Thymus (tissue), 11 donors: ENCODE data around the gene SEPSECS. TPM values are rescaled to one million over a fixed set of nuclear protein-coding genes. Genes with fewer than 3 reads are reported as not detected.

Experiments used
- DNase-seq, 9 donors: peaks; one replicate each; pipeline ENCODE4 v3.0.0-alpha.2; 2013; ENCODE audit warnings: low spot score in 9 of 9, low read depth in 6 of 9, missing footprints in 1 of 9
- H3K27ac ChIP-seq, 2 donors: one replicate each; pipeline ENCODE4 v1.5.1; 2013; ENCODE audit warnings: control low read depth in 1 of 2, low read depth in 1 of 2, low read length in 1 of 2, mild to moderate bottlenecking in 1 of 2, moderate library complexity in 1 of 2
- H3K27me3 ChIP-seq, 2 donors: one replicate each; pipeline ENCODE4 v1.5.1; 2013; ENCODE audit warnings: low read length in 1 of 2; ENCODE audit not compliant: control insufficient read depth in 2 of 2, insufficient read depth in 1 of 2
- H3K36me3 ChIP-seq, 2 donors: one replicate each; pipeline ENCODE4 v1.5.1; 2013; ENCODE audit warnings: low read length in 1 of 2, mild to moderate bottlenecking in 1 of 2, moderate library complexity in 1 of 2; ENCODE audit not compliant: control insufficient read depth in 2 of 2, insufficient read depth in 2 of 2
- H3K4me1 ChIP-seq, 2 donors: one replicate each; pipeline ENCODE4 v1.5.1; 2013; ENCODE audit warnings: low read length in 2 of 2; ENCODE audit not compliant: control insufficient read depth in 2 of 2, insufficient read depth in 2 of 2
- H3K4me3 ChIP-seq, 2 donors: one replicate each; pipeline ENCODE4 v1.5.1; 2013; ENCODE audit warnings: low read length in 2 of 2, control low read depth in 1 of 2, mild to moderate bottlenecking in 1 of 2
- H3K9me3 ChIP-seq, 2 donors: one replicate each; pipeline ENCODE4 v1.5.1; 2013; ENCODE audit warnings: low read length in 1 of 2, mild to moderate bottlenecking in 1 of 2; ENCODE audit not compliant: control insufficient read depth in 2 of 2, insufficient read depth in 1 of 2
- WGBS: extraction: QIAGEN DNeasy Blood & Tissue Kit; methylation state at CpG from one replicate; pipeline ENCODE4 v1.1.7; 2013; 5-methylcytosine and 5-hydroxymethylcytosine counted together
- polyA plus RNA-seq: library from polyadenylated mRNA; stranded (reverse); fragments of 200-250 nt; gene quantifications from one replicate; pipeline ENCODE4 v1.2.3, GENCODE V29; 2013
- total RNA-seq: library from RNA; stranded (reverse); fragments of 120-200 nt; gene quantifications from one replicate; pipeline ENCODE4 v1.2.4, GENCODE V29; 2013
- donor health status: healthy.

The SEPSECS gene
- total and polyA plus RNA-seq, 2 donors: 14.5 to 15.8 TPM

GRCh38 chr4:25108556-25108955 lies 51.7 kb downstream of the SEPSECS start:
- no peak overlapping the region for H3K4me3 ChIP-seq
- 94% methylated on average over 4 of the region's 4 CpGs for WGBS
- H3K9me3 ChIP-seq: no peaks in the 10 kb centered on the region
- H3K27ac ChIP-seq: no peak overlapping the region
- no peaks in the 10 kb centered on the region for H3K4me1 ChIP-seq
- H3K36me3 ChIP-seq: no peaks in the 10 kb centered on the region
- no peaks in the 10 kb centered on the region for H3K27me3 ChIP-seq
- no peak for DNase-seq

- WGBS: 88% methylated on average over 6 of the region's 6 CpGs
- no peak for DNase-seq
- Histone ChIP-seq H3K4me3 (no peak overlapping the region), H3K9me3 (no peaks in the 10 kb centered on the region), H3K36me3 (no peaks in the 10 kb centered on the region), H3K27me3 (no peaks in the 10 kb centered on the region), H3K4me1 (peaks cover 0 to 2% of the 10 kb centered on the region in 2 donors), H3K27ac (no peak overlapping the region)
Measured at GRCh38 chr4:25107827-25108516, 52.3 kb downstream of the SEPSECS start.

GRCh38 chr4:25106363-25107151 lies 53.7 kb downstream of the SEPSECS start:
- DNase-seq: no peak
- WGBS: 97% methylated on average over 14 of the region's 14 CpGs
- H3K36me3 ChIP-seq: no peaks in the 10 kb centered on the region
- H3K27me3 ChIP-seq: no peaks in the 10 kb centered on the region
- H3K4me1 ChIP-seq: peaks cover 0 to 3% of the 10 kb centered on the region in 2 donors
- H3K27ac ChIP-seq: no peak overlapping the region
- H3K4me3 ChIP-seq: no peak overlapping the region
- H3K9me3 ChIP-seq: no peaks in the 10 kb centered on the region

- 41% methylated on average over 3 of the region's 3 CpGs for WGBS
- no peak for DNase-seq
- peaks cover 0 to 3% of the 10 kb centered on the region in 2 donors for H3K4me1 ChIP-seq
- H3K4me3 ChIP-seq: no peak overlapping the region
- no peaks in the 10 kb centered on the region for H3K9me3 ChIP-seq
- no peaks in the 10 kb centered on the region for H3K36me3 ChIP-seq
- H3K27me3 ChIP-seq: no peaks in the 10 kb centered on the region
- H3K27ac ChIP-seq: no peak overlapping the region
Measured at GRCh38 chr4:25104591-25104990, 55.7 kb downstream of the SEPSECS start.

- 62% methylated on average over 4 of the region's 4 CpGs for WGBS
- peak overlapping the region in 1 of 2 donors; percentile 17 for H3K27ac ChIP-seq
- H3K27me3 ChIP-seq: no peaks in the 10 kb centered on the region
- no peak overlapping the region for H3K4me3 ChIP-seq
- no peaks in the 10 kb centered on the region for H3K36me3 ChIP-seq
- peaks cover 0 to 7% of the 10 kb centered on the region in 2 donors for H3K4me1 ChIP-seq
- DNase-seq: no peak
- H3K9me3 ChIP-seq: no peaks in the 10 kb centered on the region
Measured at GRCh38 chr4:25103418-25103817, 56.8 kb downstream of the SEPSECS start.

GRCh38 chr4:25101836-25102235 lies 58.4 kb downstream of the SEPSECS start:
- 96% methylated on average over 5 of the region's 5 CpGs for WGBS
- no peaks in the 10 kb centered on the region for H3K36me3 ChIP-seq

GRCh38 chr4:25100710-25101109 lies 59.5 kb downstream of the SEPSECS start:
- Histone ChIP-seq H3K27me3 (no peaks in the 10 kb centered on the region), H3K4me1 (peaks cover 0 to 7% of the 10 kb centered on the region in 2 donors), H3K9me3 (no peaks in the 10 kb centered on the region), H3K4me3 (no peak overlapping the region), H3K36me3 (no peaks in the 10 kb centered on the region), H3K27ac (no peak overlapping the region)
- no peak for DNase-seq

More at GRCh38 chr4:25101836-25102235, 58.4 kb downstream of the SEPSECS start:
- no peak for DNase-seq
- H3K27me3 ChIP-seq: no peaks in the 10 kb centered on the region
- H3K9me3 ChIP-seq: no peaks in the 10 kb centered on the region
- H3K4me3 ChIP-seq: no peak overlapping the region
- peaks cover 0 to 7% of the 10 kb centered on the region in 2 donors for H3K4me1 ChIP-seq
- H3K27ac ChIP-seq: no peak overlapping the region

- 76% methylated on average over 4 of the region's 4 CpGs for WGBS
Measured at GRCh38 chr4:25100021-25100555, 60.2 kb downstream of the SEPSECS start.

More at GRCh38 chr4:25100021-25100555, 60.2 kb downstream of the SEPSECS start:
- H3K4me3 ChIP-seq: no peak overlapping the region
- peak overlapping the region; percentile 9 to 38 for H3K27ac ChIP-seq
- peaks cover 0 to 7% of the 10 kb centered on the region in 2 donors for H3K4me1 ChIP-seq
- no peaks in the 10 kb centered on the region for H3K27me3 ChIP-seq
- DNase-seq: peak in 1 of 9 donors; percentile 26
- H3K9me3 ChIP-seq: no peaks in the 10 kb centered on the region
- no peaks in the 10 kb centered on the region for H3K36me3 ChIP-seq
